NT2/D1 (cell line): ENCODE measurements around the gene GGTLC2.

Experiments
- YY1 ChIP-seq: IDR thresholded peaks from 2 replicates; pipeline ENCODE4 v1.6.1; 2011; ENCODE audit not compliant: insufficient read length, insufficient read depth
- ZNF274 ChIP-seq: IDR thresholded peaks from 2 replicates; pipeline ENCODE4 v1.6.1; 2011; ENCODE audit warnings: mild to moderate bottlenecking, low read depth, low read length

- no peak for TF ChIP-seq ZNF274
- no peak for TF ChIP-seq YY1
Observed at GRCh38 chr22:22657712-22658111, 13.3 kb downstream of the GGTLC2 start.
